ENCODE data around the gene SCUBE3.

DNA sequence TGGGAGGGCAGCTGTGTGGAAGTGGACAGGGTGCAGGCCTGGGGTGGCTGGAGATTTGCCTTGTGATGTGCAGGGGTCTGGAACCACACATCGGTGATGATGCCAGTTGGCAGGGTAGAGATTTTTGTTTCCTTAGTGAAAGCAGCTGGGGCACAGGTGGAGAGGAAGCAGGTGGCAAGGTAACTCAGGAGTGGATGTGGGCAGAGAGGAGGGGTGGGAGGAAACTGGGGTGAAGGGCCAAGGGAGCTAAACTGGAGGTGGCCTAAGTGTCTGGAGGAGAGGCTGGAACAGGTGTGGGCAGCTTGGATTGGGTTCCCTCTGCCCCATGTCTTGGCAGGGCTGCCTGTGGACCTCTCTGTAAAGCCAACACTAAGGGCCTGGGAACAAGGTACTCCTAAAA is 4.7 kb upstream of the SCUBE3 start:
- no peak for TF ChIP-seq EZH2 (IDR thresholded peaks at IDR 0.05; ENCODE audit: low read depth, unreplicated experiment)
- TF ChIP-seq, protein P1, sequence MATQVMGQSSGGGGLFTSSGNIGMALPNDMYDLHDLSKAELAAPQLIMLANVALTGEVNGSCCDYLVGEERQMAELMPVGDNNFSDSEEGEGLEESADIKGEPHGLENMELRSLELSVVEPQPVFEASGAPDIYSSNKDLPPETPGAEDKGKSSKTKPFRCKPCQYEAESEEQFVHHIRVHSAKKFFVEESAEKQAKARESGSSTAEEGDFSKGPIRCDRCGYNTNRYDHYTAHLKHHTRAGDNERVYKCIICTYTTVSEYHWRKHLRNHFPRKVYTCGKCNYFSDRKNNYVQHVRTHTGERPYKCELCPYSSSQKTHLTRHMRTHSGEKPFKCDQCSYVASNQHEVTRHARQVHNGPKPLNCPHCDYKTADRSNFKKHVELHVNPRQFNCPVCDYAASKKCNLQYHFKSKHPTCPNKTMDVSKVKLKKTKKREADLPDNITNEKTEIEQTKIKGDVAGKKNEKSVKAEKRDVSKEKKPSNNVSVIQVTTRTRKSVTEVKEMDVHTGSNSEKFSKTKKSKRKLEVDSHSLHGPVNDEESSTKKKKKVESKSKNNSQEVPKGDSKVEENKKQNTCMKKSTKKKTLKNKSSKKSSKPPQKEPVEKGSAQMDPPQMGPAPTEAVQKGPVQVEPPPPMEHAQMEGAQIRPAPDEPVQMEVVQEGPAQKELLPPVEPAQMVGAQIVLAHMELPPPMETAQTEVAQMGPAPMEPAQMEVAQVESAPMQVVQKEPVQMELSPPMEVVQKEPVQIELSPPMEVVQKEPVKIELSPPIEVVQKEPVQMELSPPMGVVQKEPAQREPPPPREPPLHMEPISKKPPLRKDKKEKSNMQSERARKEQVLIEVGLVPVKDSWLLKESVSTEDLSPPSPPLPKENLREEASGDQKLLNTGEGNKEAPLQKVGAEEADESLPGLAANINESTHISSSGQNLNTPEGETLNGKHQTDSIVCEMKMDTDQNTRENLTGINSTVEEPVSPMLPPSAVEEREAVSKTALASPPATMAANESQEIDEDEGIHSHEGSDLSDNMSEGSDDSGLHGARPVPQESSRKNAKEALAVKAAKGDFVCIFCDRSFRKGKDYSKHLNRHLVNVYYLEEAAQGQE (IDR thresholded peaks at IDR 0.05; ENCODE audit: unreplicated experiment) = no peak
- TF ChIP-seq, protein P2, sequence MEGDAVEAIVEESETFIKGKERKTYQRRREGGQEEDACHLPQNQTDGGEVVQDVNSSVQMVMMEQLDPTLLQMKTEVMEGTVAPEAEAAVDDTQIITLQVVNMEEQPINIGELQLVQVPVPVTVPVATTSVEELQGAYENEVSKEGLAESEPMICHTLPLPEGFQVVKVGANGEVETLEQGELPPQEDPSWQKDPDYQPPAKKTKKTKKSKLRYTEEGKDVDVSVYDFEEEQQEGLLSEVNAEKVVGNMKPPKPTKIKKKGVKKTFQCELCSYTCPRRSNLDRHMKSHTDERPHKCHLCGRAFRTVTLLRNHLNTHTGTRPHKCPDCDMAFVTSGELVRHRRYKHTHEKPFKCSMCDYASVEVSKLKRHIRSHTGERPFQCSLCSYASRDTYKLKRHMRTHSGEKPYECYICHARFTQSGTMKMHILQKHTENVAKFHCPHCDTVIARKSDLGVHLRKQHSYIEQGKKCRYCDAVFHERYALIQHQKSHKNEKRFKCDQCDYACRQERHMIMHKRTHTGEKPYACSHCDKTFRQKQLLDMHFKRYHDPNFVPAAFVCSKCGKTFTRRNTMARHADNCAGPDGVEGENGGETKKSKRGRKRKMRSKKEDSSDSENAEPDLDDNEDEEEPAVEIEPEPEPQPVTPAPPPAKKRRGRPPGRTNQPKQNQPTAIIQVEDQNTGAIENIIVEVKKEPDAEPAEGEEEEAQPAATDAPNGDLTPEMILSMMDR (conservative IDR thresholded peaks at IDR 0.05; ENCODE audit: low read depth in 2 of 2) = no peak
- TF ChIP-seq POLR2AphosphoS5 (IDR thresholded peaks at IDR 0.05; ENCODE audit: low read depth) = no peak

All from GM23338 (cell line).